Transverse colon (tissue), 4 donors: ENCODE results near the gene CNTN5. TPM values are rescaled to one million over a fixed set of nuclear protein-coding genes. Genes with fewer than 3 reads are reported as not detected.
"Not testable (repeated sequence)": the region's sequence is repeated elsewhere in the genome, so short reads cannot be mapped to it uniquely, and the experiment has no call there.

Experiments
- DNase-seq: peaks from one replicate; pipeline ENCODE4 v3.0.0-alpha.2; 2019
- H3K27ac ChIP-seq, 4 donors: fragments of 200-600 bp; sonication (generic); 2 replicates each; pipeline ENCODE4 v1.5.1; 2016 to 2018; ENCODE audit warnings: inconsistent platforms in 4 of 4
- H3K27me3 ChIP-seq: fragments of 200-600 bp; sonication (generic); 2 replicates; pipeline ENCODE4 v1.5.1; 2017; ENCODE audit warnings: inconsistent platforms
- H3K36me3 ChIP-seq, 4 donors: fragments of 200-600 bp; sonication (generic); 2 replicates each; pipeline ENCODE4 v1.5.1; 2017 to 2019; ENCODE audit warnings: inconsistent platforms in 4 of 4
- H3K4me1 ChIP-seq, 4 donors: fragments of 200-600 bp; sonication (generic); 2 replicates each; pipeline ENCODE4 v1.5.1; 2017 to 2020; ENCODE audit warnings: inconsistent platforms in 4 of 4
- H3K4me3 ChIP-seq, 4 donors: fragments of 200-600 bp; sonication (generic); 1 replicate in 1 of 4; 2 replicates in 3 of 4; pipeline versions ENCODE4 v1.5.1 to v1.6.1; 2017 to 2019; ENCODE audit warnings: inconsistent platforms in 4 of 4
- H3K9me3 ChIP-seq, 2 donors: fragments of 200-600 bp; sonication (generic); 2 replicates each; pipeline ENCODE4 v1.5.1; 2017 to 2019; ENCODE audit warnings: inconsistent platforms in 2 of 2
- EP300 ChIP-seq: sonication (generic); formaldehyde crosslinking; IDR thresholded peaks from one replicate; pipeline ENCODE4 v1.6.1; 2017; ENCODE audit warnings: antibody characterized with exemption, low read depth
- POLR2A ChIP-seq: fragments of 450-650 bp; IDR thresholded peaks from one replicate; pipeline ENCODE4 v1.6.1; 2016; ENCODE audit warnings: antibody characterized with exemption, mild to moderate bottlenecking, moderate library complexity
- POLR2AphosphoS5 ChIP-seq, 3 donors: sonication (generic); formaldehyde crosslinking; IDR thresholded peaks; one replicate each; pipeline ENCODE4 v1.6.1; 2016; ENCODE audit warnings: antibody characterized with exemption in 3 of 3
- WGBS, 2 donors: methylation state at CpG; one replicate each; pipeline ENCODE4 v1.1.5; 2018; ENCODE audit warnings: low coverage in 1 of 2; 5-methylcytosine and 5-hydroxymethylcytosine counted together
- in situ Hi-C, 4 donors: fragments of 200-750 bp; cut with MboI; loops; one replicate each; pipeline versions ENCODE4 v1.15.0 to v1.15.1; 2017; ENCODE audit warnings: low sequenced_read_pairs in 3 of 4, low pct_ligation_motif_present in 1 of 4, low pct_unique_long_range_greater_than_20kb in 1 of 4
- intact Hi-C: fragments of 100-400 bp; cut with DNase I; formaldehyde crosslinking; loops from one replicate; pipeline ENCODE4 v1.15.1; 2023; ENCODE audit warnings: low total_unique reads
- total RNA-seq, 4 donors: library from RNA; depleted of rRNA; stranded (reverse); fragments of >200 nt; gene quantifications; one replicate each; pipeline ENCODE4 v1.1.0, GENCODE V29; 2016
- TF ChIP-seq, protein P1 (sequence below), 5 experiments: fragments of 200-600 bp in 3 of 5; fragments of 450-650 bp in 2 of 5; sonication (generic) in 3 of 5; IDR thresholded peaks; 1 replicate in 2 of 5; 2 replicates in 3 of 5; pipeline ENCODE4 v1.5.1; 2016 to 2017; ENCODE audit warnings: antibody characterized with exemption in 5 of 5, inconsistent platforms in 3 of 5, mild to moderate bottlenecking in 2 of 5, moderate library complexity in 1 of 5

Gene CNTN5
- total RNA-seq, 4 donors from 2014 or later, result 0.14 TPM; not detected in 3

DNA sequence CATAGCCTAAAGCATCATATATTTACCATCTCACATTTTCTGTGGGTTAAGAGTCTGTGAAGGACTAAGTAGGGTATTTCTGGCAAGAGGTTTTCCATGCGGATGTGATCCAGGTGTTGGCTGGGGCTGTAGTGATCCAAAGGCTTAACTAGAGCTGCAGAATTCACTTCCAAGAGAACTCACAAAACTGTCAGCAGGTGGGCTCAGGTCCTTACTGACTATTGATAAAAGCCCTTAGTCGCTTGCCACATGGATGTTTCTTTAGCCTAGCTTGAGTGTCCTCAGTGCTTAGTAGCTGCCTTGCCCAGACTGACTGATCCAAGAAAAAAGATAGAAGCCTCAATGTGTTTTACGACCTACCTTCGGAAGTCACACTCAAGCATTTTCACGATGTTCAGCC, 250.8 kb downstream of the CNTN5 start:
- H3K27ac ChIP-seq, result no peak overlapping the region
- in situ Hi-C loops, result no loop called here
- DNase-seq, result no peak
- TF ChIP-seq POLR2A (no peak), EP300 (no peak), POLR2AphosphoS5 (IDR thresholded peaks at IDR 0.05) (no peak)
- TF ChIP-seq, protein P1, sequence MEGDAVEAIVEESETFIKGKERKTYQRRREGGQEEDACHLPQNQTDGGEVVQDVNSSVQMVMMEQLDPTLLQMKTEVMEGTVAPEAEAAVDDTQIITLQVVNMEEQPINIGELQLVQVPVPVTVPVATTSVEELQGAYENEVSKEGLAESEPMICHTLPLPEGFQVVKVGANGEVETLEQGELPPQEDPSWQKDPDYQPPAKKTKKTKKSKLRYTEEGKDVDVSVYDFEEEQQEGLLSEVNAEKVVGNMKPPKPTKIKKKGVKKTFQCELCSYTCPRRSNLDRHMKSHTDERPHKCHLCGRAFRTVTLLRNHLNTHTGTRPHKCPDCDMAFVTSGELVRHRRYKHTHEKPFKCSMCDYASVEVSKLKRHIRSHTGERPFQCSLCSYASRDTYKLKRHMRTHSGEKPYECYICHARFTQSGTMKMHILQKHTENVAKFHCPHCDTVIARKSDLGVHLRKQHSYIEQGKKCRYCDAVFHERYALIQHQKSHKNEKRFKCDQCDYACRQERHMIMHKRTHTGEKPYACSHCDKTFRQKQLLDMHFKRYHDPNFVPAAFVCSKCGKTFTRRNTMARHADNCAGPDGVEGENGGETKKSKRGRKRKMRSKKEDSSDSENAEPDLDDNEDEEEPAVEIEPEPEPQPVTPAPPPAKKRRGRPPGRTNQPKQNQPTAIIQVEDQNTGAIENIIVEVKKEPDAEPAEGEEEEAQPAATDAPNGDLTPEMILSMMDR (IDR thresholded peaks at IDR 0.05), result no peak
- H3K36me3 ChIP-seq, result no peaks in the 10 kb centered on the region
- no peaks in the 10 kb centered on the region for H3K9me3 ChIP-seq
- intact Hi-C loops, result no loop called here
- H3K4me3 ChIP-seq, result no peak overlapping the region
- no peaks in the 10 kb centered on the region for H3K27me3 ChIP-seq
- WGBS, 2 donors, result 43 to 77% methylated on average over 2 to 5 of the region's 5 CpGs
- no peaks in the 10 kb centered on the region for H3K4me1 ChIP-seq

DNA sequence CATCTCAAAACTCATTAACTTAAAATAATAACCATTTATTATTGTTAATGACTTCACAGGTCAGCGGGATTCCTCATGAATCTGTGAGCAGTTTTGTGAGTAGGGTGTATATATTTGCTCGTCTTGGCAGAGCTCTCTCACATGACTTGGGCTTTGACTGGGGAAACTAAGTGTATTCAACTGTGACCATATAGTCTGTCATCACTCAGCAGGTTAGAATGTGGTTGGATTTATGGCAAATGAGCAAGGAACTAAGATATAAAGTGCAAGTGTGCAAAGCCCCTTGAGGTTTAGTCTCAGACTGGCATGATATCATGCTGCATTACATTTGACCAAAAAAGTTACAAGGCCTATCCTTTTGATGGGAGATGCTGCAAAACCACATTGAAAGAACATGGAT, 254.8 kb downstream of the CNTN5 start:
- no peak for TF ChIP-seq POLR2AphosphoS5 (IDR thresholded peaks at IDR 0.05)
- no peak for DNase-seq
- H3K9me3 ChIP-seq, result no peaks in the 10 kb centered on the region
- no peaks in the 10 kb centered on the region for H3K27me3 ChIP-seq
- intact Hi-C loops, result no loop called here
- H3K36me3 ChIP-seq, result no peaks in the 10 kb centered on the region
- no peak overlapping the region for H3K4me3 ChIP-seq
- H3K27ac ChIP-seq, result no peak overlapping the region
- 59 to 84% methylated on average over 2 of the region's 2 CpGs for WGBS, 2 donors
- in situ Hi-C loops, result no loop called here
- H3K4me1 ChIP-seq, result no peaks in the 10 kb centered on the region

DNA sequence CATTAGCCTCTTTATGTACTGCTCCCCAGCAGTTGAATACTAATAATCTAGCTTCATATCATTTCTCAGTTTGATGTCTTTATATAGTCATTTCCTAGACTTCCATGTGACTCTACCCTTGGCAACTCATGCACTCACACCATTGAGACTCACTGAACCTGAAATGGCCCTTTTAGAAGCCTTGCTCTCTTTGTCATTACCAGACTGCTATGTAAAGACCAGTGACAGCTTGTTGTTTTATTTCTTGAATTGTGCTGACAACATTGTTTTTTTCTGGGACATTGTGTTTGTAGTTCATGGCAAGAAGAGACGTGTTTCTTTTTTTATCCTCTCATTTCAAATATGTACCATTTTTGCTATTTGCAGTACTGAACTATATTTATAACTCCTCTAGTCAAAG, 256.5 kb downstream of the CNTN5 start:
- no peak overlapping the region for H3K27ac ChIP-seq
- DNase-seq, result no peak
- intact Hi-C loops, result no loop called here
- no peak overlapping the region for H3K4me3 ChIP-seq
- no peaks in the 10 kb centered on the region for H3K9me3 ChIP-seq
- in situ Hi-C loops, result no loop called here
- no peaks in the 10 kb centered on the region for H3K4me1 ChIP-seq
- H3K27me3 ChIP-seq, result no peaks in the 10 kb centered on the region
- no peaks in the 10 kb centered on the region for H3K36me3 ChIP-seq
- TF ChIP-seq POLR2AphosphoS5 (IDR thresholded peaks at IDR 0.05) (no peak), EP300 (no peak), POLR2A (no peak)
- TF ChIP-seq, protein P1 (IDR thresholded peaks at IDR 0.05), result no peak
- WGBS, 2 donors, result 29 to 56% methylated on average over 1 of the region's 1 CpG

DNA sequence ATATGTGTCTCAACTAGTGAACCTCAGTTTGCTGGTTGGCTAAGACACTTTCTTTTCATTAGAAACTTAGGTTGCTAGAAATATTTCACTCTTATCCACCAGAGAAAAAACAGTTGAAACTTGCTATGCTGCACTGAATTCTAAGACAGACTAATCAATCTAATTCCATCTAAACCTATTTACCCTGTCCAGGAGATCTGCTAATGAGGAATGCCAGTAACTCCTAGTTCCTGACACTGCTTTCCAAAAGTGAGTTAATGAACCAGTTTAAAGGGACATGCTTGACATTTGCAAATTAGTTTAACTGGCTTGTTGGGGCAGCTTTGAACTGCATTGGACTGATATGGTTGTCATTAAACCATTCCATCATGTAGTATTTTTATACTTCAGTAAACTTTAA, 258.5 kb downstream of the CNTN5 start:
- H3K27me3 ChIP-seq, result no peaks in the 10 kb centered on the region
- in situ Hi-C loops (no loop called here), intact Hi-C loops (no loop called here)
- no peak overlapping the region for H3K27ac ChIP-seq
- TF ChIP-seq POLR2AphosphoS5 (IDR thresholded peaks at IDR 0.05), result no peak
- TF ChIP-seq EP300, result no peak
- no peak overlapping the region for H3K4me3 ChIP-seq
- no peak for DNase-seq
- no peaks in the 10 kb centered on the region for H3K4me1 ChIP-seq
- H3K36me3 ChIP-seq, result no peaks in the 10 kb centered on the region
- H3K9me3 ChIP-seq, result no peaks in the 10 kb centered on the region

DNA sequence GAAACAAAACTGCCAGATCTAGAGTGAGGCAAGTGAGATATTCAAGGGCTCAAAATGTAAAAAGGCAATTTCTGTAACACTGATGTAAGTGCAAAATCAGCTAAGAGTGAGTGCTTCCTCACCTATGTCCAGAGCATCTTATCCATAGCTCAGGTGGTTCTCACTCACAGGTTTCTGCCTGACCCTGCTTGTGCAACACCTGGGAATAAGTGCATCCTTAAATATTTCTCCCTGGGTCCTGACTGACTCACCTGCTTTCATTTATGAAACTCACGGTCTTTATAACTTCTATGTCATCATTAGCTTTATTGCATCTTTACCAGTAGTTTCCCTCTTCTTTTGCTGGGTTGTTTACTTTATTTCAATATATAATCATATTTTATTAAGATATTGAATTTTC, 260.6 kb downstream of the CNTN5 start:
- WGBS, 2 donors, result 41 to 50% methylated on average over 1 of the region's 1 CpG

DNA sequence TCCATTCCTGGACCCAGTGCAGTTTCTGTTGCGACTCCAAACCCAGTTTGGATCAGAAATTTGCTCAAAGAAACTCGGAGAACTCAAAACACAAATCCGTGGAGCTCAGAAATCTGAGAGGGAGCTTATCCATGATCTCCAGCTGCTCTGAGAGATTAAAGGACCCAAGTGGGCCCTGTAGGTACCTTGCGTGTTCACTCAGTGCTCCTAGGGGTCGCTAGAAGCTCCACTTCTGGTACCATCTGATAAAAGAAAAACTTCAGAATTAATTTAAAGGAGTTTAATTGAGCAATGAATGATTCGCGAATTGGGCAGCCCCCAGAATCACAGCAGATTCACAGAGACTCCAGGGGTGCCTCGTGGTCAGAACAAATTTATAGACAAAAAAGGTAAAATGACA, 277.2 kb downstream of the CNTN5 start:
- H3K4me3 ChIP-seq, result not testable (repeated sequence)

More for the DNA sequence above, 260.6 kb downstream of the CNTN5 start:
- Histone ChIP-seq H3K27me3 (no peaks in the 10 kb centered on the region), H3K4me3 (no peak overlapping the region), H3K27ac (no peak overlapping the region), H3K36me3 (no peaks in the 10 kb centered on the region), H3K9me3 (no peaks in the 10 kb centered on the region), H3K4me1 (no peaks in the 10 kb centered on the region)
- in situ Hi-C loops, result no loop called here
- TF ChIP-seq, protein P1 (IDR thresholded peaks at IDR 0.05), result no peak
- TF ChIP-seq EP300 (no peak), POLR2AphosphoS5 (IDR thresholded peaks at IDR 0.05) (no peak), POLR2A (no peak)
- DNase-seq, result no peak
- intact Hi-C loops, result no loop called here

More for the DNA sequence above, 277.2 kb downstream of the CNTN5 start:
- 41 to 69% methylated on average over 3 to 8 of the region's 8 CpGs for WGBS, 2 donors
- in situ Hi-C loops, H3K9me3 ChIP-seq, intact Hi-C loops, H3K27ac ChIP-seq, H3K4me1 ChIP-seq, DNase-seq, H3K27me3 ChIP-seq, H3K36me3 ChIP-seq: not testable (repeated sequence)
